ENCODE data around the gene ZNF385C.

Gene ZNF385C

DNA sequence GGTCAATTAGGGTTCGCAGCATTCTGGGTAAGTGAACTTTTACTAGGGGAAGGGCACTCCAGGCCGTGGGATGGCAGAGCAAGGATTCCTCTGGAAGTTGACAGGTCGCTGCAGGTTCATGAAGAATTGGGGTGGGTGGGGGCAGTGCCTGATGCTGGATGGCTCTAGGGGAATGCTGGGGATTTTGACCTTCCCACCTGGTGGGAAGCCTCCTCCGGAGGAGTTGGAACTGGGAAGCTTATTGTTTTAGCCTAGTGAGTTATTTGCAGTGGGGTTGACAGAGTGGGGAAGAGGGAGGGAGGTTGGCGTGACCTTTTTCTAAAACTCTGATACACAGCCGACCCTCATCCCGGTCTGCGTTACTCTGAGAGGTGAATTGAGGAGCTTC is 47.3 kb downstream of the ZNF385C start:
- DNase-seq (ENCODE audit: low read depth in 2 of 2) = no peak

DNA sequence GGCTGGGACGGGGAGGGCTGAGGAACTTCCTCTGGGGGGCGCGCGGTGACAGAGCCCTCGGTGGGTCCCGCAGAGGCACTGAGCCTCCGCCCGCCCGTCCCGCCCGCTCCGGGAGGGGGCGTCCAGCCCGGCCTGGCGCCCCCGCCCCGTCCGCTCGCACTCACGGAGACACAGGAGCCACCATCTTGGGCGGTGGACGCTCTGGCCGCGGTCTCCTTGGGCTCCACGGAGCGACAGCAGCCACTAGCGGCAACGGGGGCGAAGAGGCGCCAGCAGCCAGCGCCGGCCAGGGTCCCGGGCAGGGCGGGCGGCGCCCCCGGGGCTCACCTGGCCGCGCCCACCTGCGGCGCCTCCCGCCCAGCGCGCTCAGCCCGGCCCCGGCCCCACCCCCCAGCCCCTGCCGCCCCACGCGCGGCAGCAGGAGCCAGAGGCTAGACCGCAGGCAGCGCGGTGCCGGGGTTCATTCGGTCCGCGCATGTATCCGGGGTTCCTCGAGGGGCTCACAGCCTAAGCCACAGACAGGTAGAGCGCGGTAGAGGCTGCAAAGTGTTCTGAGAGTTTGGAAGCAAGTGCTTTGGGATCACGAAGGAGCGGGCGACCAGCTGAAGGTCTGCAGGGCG is 47.8 kb downstream of the ZNF385C start, which contains the start of gene C17orf113:
Gene C17orf113 (minus strand): TSS at position 209 of the 620 bp plus-strand sequence. CDS start 7,225 bp downstream, outside the sequence.
- DNase-seq (ENCODE audit: low read depth in 2 of 2) = peak; percentile 8 to 27

DNA sequence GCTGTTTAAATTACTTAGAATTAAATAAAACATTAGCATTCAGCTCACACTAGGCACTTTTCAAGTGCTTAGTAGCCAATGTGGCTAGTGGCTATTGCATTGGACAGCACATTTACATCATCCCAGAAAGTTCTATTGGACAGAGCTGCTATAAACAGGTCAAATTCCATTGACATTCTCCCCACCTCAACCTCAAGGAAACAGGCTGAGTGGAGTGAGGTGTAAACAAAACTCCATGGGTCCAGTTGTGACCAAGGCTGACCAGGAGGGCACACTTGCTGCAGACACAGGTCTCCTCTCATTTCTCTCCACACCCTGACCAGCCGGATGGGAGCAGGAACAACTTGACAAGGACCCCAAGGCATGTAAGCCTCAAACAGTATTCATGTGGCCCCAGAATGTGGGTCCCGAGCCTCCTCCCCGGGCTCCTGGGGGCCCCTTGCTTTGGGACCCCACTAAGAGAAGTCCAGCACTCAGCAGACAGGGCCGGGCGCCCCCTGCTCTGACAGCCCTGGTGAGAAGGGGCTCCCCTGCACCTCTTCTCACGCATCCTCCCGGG is 48.4 kb downstream of the ZNF385C start:
- no peak for DNase-seq (ENCODE audit: low read depth in 2 of 2)

DNA sequence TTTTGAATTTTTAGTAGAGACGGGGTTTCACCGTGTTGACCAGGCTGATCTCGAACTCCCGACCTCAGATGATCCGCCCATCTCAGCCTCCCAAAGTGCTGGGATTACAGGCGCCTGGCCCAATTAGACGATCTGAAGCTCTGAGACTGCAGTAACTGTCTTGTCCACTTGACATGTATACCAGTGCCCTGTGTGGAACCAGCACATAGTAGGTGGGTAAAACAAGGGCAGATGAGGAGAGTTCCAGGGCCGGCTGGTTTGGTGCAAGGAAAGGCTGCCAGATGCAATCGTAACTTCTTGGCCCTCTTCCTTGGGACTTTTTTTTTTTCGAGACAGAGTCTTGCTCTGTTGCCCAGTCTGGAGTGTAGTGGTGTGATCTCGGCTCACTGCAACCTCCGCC is 50.9 kb downstream of the ZNF385C start:
- no peak for DNase-seq (ENCODE audit: low read depth in 2 of 2)

DNA sequence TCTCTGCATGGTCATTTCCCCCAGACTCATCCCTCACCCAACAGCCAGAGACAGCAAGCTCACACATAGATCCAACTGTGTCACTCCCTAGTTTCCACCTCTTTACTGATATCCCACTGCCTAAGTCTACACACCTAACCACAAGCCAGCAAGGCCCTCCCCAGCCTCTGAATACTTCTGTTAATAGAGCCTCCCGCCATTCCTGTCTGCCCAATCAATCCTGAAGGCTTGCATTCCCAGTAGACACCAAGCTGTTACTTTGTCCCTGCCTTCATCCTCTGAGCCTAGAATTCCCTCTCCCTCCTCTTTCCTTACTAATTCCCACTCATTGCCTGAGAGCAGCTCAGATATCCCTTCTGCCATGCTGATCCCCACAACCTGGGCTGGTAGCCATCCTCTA is 52.6 kb downstream of the ZNF385C start:
- DNase-seq (ENCODE audit: low read depth in 2 of 2) = no peak

DNA sequence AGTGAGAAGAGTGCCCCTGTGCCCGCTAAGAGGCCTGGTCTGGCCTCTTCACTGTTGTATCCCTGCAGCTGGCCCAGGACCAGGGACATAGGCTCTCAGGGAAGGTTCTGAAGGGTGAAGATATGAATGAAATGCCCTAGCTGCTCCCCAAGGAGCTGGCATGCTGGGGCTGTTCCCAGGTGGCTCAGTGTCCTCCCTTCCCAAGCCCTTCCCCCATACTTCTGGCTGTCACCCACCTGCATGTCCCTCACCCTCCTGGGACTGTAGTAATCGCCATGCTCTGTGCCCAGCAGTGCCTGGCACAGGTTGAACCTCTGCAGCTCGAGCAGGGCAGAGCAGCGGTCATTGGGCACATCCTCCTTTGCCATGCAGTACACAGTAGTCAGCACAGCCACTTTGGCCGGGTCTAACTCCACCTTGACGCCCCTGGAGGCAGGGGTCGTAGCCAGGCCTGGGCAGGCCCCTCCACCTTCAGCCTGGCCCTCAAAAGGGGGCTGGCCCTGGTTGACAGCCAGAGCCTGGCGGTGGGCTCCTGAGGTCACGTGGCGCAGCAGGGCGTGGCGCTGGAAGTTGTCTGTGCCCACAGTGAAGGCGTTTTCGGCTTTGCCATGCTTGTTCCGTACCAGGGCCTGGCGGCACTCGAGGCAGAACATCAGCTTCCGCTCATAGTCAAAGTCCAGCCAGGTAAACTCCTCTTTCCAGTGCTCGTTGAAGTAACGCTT is 55.5 kb downstream of the ZNF385C start:
- DNase-seq (ENCODE audit: low read depth in 2 of 2) = no peak

DNA sequence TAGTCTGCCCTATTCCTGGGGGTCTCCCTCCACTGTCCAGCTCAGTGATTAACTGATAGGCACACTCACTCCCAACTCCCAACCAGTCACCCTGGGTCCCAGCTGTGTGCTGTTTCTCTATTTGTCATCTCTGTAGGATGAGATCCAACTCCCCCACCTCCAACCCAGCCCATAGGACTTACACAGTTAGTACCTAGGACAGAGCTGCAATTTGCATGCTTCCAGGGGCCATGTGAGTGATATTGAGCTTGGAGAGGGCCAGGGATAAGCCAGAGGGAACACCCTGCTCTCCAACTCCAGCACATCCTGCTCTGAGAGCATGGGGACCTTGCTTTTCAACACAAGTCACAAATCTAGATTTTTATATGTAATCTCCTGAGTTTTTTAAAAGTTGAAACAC is 56.7 kb downstream of the ZNF385C start:
- DNase-seq (ENCODE audit: low read depth in 2 of 2) = no peak

DNA sequence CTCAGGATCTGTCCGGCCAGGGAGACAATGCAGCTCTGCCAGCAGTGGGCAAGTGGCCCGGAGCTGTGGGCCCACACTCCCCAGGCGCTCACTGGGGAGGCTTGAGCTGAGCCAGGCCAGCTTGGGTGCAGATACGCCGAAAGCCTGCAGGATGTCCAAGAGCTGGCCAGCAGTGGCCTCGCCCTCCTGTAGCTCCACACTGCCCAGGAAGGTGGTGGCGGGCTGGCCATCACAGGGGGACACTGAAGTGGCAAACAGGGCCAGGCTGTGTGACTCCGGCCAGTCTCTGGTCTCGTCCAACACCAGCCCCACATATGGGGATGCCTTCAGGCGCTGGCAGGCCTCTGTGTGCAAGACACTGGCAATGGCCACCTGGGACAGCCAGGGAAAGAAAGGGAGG is 57.5 kb downstream of the ZNF385C start:
- no peak for DNase-seq (ENCODE audit: low read depth in 2 of 2)

DNA sequence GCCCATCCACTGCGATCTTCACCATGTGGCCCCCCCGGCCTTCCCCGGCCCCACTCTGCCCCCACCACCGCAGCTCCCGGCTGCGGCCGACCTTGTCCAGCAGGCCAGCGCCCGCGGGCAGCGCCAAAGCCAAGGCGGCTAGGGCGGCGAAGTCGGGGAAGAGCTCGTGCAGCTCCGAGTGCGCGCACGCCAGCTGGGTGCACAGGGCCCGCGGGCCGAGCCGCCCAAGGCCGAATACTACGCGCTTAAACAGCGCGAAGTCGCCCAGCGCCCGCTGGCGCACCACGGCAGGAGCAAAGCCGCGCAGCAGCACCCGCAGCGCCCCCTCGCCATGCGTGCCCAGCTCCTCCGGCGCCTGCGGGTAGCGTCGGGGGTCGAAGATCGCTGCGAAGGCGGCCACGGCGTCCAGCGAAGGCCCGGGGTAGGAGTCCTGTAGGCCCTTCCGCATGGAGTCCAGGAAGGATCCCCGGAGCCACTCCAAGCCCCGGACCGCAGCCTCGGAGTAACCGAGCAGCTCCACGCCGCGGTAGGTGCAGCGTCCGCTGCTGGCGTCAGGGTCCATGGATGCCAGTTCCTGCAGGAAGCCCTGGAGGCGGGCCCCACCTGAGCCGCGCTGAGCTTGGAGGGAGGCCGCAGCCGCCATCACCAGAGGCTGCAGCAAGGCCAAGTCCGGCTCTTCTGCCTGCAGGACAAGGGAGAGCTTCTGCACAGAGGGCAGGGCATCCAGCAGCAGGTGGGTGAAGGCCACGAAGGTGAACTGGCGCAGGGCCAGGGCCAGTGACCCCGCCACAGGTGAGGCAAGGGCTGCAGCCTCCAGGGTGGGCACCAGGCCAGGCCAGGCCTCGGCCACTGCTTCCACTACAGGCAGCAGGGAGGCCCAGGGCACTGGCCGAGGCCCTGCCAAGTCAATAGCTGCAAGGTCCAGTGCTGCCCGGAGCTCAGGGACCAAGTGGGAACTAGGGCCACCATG is 58.2 kb downstream of the ZNF385C start:
- DNase-seq (ENCODE audit: low read depth in 2 of 2) = no peak

DNA sequence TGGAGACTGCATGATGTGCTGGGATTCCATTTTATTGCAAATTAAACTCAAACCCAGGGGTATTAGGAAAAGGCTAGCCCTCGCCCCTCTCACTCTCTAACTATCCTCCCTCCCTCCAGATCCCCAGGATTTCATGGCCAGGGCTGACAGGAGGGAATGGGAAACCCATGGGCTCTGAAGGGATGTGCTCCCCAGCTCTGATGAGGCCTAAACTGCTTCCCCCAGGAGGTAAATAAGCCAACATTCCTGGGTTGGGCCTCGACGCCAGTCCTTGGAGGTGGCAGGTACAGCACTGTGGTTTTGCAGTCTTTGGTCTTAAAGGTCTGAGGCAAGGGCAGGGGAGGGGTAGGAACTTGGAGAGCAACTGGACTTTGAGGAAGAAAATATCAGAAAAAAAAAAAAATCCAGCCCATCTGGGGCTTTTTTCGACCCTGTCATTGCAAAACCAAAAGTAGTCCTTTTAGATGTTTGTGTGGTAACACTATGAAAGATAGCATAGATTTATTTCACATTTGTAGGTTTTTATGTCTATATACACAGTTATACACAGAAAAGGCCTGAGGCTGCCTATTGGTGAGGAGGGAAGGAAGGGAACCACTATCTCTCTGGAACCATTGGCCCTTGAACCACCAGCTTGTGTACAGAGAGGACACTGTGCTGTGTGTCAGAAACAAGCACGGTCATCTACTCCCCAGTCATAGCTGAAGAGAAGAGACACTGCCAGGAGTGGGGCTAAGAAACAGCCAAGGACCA is 59.9 kb downstream of the ZNF385C start:
- DNase-seq (ENCODE audit: low read depth in 2 of 2) = no peak

DNA sequence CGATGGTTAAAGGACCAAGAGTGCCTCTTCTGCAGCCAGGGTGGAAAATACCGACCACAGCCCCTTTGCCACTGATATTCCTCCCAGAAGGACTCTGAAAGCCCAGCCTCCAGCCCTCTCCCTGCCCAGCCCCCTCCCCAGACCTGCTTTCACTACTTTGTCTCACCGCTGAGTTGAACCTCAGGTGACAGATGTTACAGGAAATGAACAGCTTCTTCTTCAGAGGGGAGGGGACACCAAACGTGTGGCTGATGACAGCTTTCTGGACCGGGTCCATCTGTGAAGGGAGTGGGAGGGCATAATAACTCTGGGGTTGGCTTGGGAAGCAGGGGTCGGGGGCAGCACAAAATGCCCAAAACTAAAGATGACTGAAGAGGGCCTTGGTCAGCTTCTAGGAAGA is 64.2 kb downstream of the ZNF385C start:
- no peak for DNase-seq (ENCODE audit: low read depth in 2 of 2)

DNA sequence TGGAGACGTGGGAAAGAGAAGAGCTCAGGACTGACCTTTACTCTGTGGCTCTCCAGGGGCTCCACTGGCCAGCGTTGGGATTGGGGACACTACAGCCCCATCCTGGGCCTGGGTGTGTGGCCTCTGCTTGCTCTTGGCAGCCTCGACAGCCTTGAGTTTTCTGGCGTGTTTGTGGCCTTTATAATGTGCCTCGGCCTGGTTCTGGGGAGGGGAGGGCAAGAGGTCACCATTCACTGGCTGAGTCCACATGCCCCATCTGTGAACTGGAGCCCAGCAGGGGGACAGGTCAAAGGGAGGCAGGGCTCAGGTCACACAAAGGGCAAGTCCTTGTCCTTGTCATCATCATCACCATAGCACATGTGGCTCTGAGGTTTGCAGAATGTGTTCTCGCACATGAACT is 66.7 kb downstream of the ZNF385C start:
- DNase-seq (ENCODE audit: low read depth in 2 of 2) = no peak

DNA sequence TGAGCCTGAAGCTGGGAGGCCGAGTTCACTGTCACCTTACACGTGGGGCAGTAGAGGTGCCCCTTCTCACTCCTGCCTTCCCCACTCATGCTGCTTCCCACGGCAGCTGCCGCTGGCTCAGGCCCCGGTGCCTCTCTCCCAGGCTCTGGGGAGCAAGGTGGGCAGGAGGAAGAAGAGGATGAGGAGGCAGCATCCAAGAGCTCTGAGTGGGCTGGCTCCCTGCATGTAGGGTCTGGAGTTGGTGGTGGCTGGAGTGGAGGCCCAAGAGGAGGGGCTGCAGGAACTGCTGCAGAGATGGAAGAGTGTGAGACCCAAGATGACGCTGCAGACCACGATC is 69.5 kb downstream of the ZNF385C start:
- DNase-seq (ENCODE audit: low read depth in 2 of 2) = no peak

DNA sequence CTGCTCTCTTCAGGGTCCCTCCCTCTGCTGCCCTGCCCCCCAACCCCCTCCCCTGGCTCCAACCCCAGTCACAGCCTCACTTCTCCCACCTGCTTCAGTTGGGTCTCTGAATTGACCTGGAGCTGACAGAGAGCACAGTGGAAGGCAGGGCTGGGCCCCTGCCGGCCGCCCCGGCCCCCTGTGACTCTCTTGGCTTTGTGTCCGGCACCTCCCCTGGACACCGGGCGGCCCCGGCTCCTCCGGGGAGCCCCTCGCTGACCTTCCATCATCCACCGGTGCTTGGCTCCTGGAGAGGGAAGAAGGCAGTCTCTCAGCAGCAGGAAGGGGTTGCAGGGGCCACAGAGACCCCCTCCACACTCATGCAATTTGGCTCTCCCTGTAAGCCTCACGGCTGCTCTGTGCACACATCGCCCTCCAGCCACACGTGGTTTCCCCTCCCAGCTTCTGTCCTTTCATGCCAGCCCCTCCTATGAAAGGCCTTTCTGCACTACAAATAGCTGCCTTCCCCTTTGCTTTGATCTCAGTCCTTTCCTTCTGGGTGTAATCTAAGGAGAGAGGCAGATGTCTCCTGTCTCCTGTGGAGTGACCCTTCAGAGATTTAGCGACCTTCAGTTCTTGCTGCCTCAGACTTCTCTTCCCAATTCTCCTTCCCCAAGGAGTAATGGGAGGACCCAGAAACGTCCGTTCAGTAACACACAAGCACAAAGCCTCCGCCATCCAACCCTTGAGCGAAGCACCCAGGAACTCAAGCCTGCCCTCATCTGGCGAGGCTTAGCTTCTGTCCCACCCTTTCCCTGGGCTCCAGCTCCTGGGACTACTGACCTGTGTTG is 70.1 kb downstream of the ZNF385C start:
- DNase-seq (ENCODE audit: low read depth in 2 of 2) = no peak

DNA sequence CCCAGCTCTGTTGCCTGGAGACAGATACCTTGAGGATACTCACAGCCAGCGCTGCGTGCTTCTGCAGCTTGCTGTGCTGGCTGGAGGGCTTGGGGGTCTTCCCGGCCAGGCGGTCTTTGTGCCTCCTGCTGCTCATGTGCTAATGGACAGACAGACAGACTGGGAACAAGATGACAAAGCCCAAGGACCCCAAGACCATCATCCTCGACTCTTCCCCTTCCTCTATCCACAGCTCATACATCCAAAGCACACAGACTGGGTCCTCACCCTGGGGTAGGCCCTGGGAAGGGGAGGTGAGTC is 70.7 kb downstream of the ZNF385C start:
- DNase-seq (ENCODE audit: low read depth in 2 of 2) = no peak

DNA sequence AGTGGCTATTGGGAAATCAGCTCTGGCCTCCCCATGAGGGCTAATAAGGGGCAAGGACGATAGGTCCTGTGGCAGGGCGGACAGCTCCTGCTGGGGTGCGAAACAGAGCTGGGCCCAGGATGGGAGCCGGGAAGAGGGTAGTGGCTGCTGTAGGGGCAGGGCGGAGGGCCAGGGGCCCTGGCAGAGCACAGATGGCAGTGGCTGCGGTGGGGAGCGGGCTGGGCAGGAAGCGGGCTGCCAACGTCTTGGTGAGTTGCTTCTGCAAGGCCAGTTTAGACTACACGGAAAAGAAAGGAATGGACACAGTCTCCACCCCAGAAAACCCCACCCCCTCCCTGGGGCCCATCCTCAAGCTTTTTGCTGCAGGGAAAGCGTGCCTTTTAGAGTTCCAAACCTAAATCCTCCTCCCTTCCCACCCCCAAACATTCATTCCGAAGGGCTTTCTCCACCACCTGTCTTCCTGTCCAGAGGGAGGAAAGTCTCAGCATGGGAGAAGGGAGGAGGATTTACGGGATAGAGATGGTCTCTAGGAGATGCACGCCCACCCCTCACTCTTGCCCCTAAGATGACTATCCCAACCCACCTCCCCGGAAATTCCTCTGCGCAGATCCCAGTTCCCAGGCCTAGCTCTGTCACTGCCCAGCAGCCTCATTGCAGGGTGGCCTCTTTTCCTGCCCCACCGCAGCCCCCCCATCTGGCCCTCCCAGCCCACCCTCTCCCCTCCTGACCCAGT is 71.2 kb downstream of the ZNF385C start:
- no peak for DNase-seq (ENCODE audit: low read depth in 2 of 2)

DNA sequence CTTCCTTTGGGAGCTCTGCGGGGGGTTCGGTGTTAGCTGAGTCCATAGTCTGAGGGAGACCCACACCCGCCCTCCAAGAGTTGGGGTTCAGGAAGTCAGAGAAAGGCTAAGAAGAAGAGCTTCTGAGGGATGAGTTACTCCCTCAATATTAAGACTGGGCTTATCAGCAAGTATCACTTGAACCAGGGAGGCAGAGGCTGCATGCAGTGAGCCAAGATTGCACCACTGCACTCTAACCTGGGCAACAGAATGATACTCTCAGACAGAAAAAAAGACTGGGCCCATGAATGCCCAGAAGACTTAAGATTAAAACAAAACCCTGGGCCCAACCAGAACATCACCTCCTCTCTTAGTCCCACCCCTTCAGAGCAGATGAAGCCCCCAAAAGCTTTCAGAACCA is 72.3 kb downstream of the ZNF385C start:
- no peak for DNase-seq (ENCODE audit: low read depth in 2 of 2)

DNA sequence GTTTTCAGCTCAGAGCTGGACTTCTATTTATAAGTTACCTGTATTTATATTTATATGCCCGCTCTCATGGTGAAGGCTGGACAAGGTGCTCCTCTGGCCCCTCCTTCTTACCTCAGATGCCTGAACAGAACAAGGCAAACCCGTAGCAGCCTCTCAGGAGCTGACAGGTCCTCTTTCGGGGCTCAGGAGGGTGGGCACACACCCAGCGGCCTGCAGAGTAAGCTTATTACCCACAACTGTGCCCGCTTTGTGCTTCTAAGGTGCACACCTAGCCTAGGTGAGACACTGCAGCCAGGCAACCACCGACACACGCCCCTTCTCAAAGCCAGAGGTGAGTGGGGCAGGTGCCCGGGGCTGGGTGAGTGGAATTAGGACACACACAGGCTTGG is 73.1 kb downstream of the ZNF385C start:
- no peak for DNase-seq (ENCODE audit: low read depth in 2 of 2)

DNA sequence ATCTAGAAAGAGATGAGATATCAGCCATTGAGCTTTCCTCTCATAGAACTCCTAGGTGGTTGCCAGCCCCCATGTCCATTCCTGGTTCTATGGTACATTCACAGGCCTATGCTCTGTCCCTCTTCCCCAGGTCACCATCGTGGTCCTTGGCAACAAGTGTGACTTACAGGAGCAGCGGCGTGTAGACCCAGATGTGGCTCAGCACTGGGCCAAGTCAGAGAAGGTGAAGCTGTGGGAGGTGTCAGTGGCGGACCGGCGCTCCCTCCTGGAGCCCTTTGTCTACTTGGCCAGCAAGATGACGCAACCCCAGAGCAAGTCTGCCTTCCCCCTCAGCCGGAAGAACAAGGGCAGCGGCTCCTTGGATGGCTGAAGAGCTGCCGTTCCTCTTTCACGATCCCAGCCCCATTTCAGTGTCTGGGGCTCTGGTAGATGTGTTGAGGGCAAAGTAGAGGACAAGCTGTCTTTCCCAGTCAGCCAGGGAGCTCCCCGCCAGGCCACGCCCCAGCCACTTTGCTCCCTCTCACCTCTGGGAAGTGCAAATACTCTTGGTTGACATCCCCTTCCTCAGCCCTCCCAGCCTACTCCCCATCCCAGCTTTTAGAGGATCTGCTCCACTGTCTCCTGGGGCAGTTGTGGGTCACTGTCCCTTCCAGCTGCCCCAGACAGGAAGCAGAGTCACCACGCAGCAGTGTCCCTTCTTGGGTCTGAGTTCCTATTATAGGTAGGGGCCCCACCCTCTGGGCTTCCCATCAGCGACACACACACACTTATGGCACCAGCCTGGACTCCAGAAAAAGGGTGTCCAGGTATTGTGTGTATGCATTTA is 74.5 kb downstream of the ZNF385C start:
- DNase-seq (ENCODE audit: low read depth in 2 of 2) = no peak

Data from stimulated activated CD8-positive, alpha-beta memory T cell treated with anti-CD3 and anti-CD28 coated beads, Interleukin-7, amount 100 ng/mL, for 1 hour (primary cell).